Erythroblast (primary cell): ENCODE results near the gene GLIS2.

Source experiments
- GATA1 ChIP-seq: IDR thresholded peaks from 2 replicates; pipeline ENCODE4 v1.6.1; 2011; ENCODE audit warnings: low read depth, mild to moderate bottlenecking, control low read depth, low read length, moderate library complexity
- POLR2A ChIP-seq: IDR thresholded peaks from 2 replicates; pipeline ENCODE4 v1.6.1; 2011; ENCODE audit warnings: mild to moderate bottlenecking, low read length

DNA sequence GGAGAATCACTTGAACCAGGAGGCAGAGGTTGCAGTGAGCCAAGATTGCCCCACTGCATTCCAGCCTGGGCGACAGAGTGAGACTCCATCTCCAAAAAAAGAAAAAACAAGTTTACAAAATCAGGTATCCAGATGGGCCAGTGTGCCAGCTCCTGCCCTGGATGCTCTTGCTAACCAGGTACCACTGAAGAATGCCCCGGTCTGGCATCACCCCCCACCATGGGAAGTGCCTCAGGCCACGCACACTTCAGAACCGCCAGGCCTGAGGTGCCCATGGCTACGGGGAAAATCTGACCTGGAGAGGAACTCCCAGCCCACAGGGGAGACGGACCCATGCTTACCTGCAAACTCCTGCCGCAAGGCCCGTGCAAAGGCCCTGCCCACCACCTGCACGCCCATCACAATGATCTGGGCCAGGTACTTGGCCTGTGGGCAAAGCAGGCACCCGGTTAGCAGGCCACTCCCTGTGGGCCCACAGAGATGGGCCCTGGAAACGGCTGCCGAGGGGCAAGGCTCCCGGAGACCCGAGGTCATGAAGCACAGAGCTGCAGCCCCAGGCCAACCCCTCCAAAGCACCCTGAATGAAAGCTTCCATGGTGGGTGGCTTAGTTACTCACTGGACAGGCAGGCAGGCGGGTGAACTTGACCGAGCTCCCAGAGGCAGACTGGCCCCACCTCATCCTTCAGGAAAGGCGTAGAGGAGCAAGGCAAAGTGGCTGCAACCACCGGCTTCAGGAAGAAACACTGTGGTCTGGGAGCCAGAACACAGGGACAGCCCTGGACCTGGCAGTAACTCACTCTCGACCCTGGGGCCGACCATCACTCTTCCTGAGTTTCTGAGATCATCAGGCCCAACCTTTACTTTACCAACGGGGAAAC, 27.2 kb downstream of the GLIS2 start:
- no peak for TF ChIP-seq POLR2A
- TF ChIP-seq GATA1 = no peak
